HG03139 (cell line): Measurements from ENCODE around the gene GABARAP.

Experiments used
- ATAC-seq: cut with Tn5 transposase; IDR thresholded peaks from one replicate; pipeline ENCODE4 v1.9.1; 2021; ENCODE audit not compliant: unreplicated experiment

Gene GABARAP

DNA sequence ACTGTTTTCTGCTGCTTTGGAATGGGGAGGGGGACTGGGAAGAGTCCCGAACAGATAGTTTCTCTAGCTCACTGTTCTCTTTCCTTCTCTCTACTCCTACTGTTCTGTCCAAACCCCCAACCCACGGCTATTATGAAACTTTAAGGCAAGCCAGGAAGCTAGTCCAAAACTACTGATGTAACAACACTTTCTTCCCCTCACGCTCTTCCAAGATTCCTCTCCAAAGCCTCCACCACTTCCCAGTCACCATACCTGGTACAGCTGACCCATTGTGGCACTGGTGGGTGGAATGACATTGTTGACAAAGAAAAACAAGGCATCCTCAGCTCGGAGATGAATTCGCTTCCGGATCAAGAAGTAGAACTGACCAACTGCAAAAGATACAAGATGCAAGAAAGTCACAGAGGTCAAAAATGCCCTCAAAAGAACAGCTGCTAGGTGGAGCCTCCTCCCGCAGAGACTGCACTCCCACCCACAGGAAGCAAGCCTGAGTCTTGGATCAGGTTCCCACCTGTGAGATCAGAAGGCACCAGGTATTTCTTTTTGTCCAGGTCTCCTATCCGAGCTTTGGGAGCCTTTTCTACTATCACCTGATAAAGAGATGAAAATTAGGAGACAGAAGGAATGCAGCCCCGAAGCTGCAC, 1.0 kb downstream of the GABARAP start:
- no peak for ATAC-seq

DNA sequence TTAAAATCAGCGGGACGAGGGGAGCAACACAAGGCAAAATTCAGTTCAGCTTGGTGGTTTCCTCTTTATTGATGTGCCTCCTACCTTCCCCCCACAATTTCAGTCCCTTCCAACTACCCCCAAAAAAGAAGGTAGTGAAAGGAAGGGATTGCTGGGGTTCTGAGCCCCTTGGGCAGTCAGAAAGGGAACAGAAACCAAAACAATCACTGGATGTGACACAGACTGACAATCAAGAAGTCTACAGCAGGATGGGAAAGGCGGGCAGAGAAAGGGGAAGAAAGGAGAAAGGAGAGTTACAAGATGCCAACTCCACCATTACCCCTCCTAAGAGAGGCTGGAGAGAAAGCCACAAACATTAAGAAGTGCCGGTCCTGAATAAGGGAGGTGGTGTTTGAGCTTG, 1.9 kb downstream of the GABARAP start:
- no peak for ATAC-seq

DNA sequence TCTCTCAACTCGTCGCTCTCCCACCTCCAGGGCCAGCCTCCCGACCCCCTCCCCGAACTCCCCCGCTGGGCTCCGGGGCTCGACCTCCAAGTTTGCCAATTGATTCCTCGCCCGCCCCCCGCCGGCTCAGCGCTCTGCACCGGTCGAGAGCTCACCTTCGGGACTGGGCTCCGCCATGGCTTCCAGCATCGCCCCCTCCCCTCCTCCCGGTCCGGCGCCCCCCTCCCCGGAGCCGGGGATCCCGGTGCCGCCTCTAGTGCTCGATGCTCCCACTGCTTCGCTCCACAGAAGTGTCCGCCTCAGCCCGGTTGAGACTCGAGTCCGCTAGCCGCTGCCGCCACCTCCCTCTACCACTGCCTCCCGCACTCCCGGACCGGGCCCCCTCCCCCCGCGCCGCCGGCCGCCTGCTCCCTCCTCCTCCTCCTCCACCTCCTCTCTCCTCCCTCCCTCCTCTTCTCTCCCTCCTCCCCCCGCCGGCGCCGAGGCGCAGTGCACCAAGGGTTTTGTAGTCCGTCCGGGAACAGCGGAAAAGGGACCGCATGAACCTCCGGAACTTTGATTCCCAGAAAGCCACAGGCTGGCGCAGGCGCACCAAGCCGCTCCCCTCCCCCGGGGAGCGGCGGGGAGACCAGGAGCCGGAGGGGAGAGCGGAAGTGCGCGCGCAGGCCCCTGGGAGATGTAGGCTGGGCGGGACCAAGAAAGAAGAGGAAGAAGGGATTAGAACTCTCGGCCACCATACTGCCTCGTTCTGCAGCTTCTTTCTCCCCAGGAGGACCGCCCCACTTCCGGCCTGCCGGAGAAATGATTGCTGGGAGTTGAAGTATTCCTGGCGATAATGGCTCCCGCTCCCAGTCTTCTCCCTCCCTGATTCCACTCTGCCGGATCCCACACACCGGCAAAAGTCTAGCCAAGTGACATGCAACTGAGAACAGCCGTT, 2.9 kb downstream of the GABARAP start, which contains the start of gene PHF23:
PHF23 (minus strand) TSS at position 367 of the 937 bp plus-strand sequence; CDS start at position 189, 178 bp downstream.
- ATAC-seq = peak; percentile 46

DNA sequence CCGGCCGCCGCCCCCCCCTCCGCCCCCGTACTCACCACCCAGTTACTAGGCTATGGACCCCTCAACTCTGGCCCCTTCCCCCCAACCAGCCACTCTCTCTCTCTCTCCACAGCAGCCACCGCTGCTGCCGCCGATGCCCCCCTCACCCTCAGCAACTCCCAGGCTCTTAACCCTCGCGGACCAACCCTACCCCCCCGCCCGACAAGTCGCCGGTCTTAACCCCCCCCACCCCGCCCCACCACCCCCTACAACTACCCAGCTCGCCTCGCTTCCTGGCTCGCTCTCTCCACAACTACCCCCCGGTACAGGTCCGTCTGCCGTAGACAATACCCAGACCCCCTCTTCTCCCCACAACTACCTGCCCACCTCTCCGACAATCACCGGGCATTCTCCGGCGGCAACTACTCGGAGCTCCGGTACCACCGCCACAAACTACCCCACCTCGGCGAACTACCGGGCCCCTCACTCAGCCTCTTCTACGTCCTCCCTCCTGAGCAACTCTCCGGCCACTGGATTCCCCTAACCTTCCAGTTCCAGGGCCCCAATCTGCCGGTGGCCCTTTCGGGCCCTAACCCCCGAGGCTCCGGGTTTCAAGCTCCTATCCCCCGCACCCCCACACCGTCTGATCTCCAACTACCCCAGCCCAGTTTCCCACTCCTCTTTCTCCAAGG, 3.7 kb downstream of the GABARAP start:
- ATAC-seq = no peak

DNA sequence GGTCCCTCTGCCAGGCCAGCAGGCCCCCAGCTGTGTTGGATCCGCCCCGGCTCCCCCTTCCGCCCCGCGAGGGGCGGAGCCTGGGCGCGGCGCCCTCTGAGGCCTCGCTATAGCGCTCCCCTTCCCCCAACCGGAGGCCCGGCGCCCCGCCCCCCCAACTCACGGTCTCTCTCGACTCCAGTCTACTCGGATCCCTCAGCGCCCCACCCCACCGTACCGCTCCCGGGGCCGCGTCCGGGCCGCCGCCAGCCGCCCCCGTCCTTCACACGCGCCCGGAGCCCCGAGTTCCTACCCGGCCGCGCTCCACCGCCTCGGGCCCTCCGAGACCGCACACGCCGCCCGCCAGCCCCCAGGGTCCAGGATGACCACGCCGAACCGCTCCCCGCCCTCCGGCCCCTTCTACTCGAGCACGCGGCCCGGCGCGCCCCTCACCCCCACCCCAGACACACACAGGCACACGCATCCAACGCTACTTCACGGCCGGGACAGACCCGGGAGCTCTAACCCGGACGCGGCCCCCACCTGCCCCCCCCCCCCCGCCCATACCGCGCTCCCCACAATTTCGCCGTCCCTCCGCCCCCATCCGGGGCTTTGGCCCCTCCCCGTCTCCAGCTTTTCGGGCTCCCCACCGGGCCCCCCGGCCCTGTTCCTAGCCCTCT, 4.4 kb downstream of the GABARAP start:
- ATAC-seq = no peak

DNA sequence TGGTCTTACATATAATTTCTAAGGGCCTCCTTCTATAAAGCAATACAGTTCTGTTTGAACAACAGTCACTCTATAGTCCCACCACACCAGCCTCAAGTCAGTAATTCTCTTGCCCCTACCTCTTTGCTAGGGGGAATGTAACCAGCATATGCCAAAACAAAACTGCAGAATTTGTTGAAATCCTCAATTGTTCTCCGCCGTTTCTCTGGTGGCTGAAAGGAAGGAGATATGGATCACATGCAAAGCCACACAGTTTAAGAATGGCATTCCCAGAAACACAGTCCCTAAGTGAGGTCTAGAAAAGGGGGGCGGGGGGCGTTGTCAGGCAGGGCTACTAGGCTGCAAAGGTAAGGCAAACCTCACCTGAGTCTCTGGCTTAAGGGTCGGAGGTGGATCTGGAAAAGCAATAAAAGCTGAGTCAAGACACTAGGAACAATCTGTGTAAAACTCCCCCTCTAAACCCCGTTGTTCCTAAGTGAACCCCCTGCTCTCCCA, 4.9 kb downstream of the GABARAP start:
- no peak for ATAC-seq

DNA sequence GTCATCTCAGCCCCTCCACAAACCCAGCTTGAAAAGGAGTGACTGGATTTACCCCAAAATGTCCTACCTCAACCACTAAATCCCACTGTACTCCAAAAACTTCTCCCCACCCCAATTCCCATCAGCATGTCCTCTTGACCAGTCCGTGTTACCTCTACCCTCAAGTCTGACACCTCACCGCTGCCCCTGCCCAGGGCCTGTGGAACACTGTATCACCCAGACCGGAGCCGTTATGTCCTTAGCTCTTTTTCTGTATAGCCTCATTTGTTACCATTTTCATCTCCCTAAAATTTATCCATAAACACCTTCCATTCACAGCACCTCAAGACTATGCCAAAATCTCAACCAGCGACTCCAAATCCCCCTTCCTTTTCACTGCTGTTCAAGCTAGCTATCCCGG, 5.4 kb downstream of the GABARAP start:
- no peak for ATAC-seq

DNA sequence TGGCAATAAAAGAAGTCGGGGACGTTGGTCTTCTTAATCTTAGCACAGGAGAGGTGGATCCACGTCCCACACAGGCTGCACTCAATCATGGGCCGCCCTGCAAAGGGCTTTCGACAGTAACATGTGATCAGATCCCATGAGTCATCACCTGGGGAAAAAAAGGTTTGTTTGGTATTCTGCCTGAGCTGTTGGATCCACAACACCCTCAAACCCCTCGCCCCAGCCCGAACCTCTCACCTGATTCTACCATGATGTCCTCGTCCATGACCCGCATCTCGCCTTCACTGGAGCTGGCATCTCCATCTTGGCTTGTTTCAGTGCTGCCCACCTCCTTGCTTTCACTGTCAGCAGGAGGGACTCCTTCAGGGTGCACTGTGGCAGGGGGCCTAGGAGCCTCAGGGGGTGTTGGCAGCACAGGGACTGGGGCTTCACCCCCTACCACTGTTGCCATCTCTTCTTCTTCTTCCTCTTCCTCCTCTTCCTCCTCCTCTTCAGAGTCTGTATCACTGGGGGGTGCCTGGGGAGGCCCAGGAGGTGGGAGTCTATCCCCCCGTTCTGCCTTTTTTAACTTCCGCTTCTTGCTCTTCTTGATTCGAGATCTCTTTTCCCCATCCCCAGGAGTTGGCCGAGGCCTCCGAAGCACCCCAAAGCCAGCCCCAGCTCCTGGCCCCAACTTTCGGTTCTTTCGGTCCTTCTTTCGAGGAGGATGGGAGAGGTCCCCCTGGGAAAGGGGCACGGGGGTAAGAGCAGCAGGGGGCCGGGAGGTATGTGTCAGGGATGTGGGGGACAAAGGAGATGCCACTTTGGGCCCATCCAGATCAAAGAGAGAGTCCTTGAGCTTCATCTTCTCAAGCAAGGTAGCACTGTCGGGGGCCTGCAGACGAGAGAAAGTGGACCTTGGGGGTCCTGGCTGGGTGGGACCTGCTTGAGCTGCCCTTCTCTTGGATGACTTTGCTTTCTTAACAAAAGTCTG, 6.3 kb downstream of the GABARAP start:
- ATAC-seq = no peak

DNA sequence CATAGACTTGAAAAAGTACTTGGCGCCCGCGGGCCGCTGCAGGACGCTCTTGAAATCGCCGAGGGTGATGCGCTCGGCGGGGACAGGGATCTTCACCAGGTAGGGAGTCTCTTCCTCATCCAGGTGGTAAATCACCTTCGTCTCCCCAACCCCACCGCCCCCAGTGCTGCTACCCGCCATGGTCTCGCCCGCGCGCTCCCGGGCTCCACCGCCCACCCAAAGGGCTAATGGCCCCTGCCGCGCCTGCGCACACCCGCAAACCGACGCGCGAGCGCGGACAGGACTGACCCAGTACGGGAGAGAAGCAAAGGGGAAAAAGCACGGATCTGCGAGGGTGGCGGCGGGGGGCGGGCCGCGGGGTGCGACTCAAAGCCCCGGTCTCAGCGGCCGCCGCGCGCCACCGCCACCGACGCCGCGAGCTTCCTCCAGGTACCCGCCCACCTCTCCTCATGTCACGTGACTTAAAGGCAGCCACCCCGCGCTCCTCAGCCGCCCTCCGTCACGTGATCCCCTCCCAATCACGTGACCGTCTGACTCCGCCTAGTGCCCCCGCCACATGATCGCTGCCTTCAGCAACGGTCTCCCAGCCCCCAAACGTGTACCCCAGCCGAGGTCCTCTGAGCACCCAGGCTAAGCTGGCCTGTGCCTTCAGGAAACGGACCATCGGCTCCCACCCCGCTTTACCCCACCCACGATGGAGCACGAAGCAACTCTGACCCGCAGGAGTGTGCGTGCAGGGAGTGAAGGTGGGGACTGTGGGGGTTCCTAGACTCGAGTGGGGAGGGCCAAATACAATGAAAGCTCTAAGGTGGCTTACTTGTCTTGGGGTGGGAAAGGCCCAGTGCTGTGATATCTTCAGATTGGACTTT, 7.9 kb downstream of the GABARAP start, which contains the start of gene DVL2:
DVL2 (minus strand) TSS at position 435 of the 869 bp plus-strand sequence; CDS start at position 180, 255 bp downstream.
- ATAC-seq = peak; percentile 48

DNA sequence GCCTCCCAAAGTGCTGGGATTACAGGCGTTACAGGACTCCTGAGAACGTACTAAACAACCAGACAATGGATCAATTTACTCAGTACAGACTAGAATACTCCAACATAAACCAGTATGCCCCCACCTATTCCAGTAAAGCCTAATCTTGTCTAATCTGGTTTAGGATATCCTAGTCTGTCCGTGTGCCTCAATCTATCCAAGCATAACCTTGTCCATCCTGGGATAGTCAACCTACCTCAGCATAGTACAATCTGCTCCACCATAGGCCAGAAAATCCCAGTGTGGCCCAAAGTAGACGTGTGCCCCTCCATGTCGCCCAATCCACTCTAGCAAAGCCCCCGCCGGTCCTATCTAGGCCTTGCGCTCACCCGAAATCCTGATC, 8.6 kb downstream of the GABARAP start:
- no peak for ATAC-seq

DNA sequence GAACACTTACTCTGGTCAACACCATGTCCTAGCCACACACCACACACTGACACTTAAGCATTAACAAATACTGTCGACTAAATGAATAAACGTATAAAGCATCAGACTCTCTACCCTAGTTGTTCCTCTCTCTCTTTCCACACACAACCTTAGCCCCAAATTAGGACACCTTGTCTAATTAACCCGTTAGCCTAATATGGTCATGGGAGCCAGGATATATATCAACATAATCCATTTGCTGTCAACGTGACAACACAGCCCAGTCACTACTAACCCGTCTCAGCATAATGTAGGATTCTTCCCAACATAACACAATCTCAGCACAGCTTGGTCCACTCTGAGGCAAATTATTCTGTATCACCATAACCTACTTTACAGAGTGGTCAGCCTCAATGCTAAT, 10.1 kb downstream of the GABARAP start:
- no peak for ATAC-seq

DNA sequence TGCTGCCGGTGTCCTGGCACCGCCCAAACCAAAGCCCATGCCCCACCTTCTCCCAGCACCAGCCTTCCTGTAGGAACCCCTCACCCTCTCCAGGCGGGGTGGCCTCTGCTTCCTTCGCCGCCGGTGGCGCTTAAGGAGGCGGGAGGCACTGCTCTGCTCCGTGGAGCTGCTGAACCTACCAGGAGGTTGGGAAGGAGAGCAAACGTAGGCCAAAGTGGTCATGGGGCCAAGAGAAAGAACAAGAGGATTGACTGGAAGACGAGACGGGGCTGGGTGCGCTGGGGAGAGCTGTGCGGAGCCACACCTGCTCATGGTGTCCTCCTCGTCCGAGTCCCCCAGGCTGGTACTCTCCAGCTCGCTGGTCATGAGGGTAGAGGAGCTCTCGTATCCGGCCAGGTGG, 12.7 kb downstream of the GABARAP start:
- no peak for ATAC-seq

DNA sequence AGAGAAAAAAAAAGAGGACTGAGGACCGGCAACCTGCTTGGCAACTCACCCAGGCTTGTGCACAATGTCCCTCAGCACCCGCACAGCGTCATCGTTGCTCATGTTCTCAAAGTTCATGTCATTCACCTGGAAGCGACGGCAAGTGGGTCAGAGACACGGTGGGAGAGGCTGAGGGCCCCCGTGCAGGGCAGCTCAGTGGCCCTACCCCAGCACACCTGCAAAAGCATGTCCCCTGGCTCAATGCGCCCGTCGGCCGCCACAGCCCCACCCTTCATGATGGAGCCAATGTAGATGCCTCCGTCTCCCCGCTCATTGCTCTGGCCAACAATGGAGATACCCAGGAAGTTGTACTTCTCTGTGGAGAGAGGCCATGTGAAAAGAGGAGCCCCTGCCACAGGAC, 13.3 kb downstream of the GABARAP start:
- ATAC-seq = no peak

DNA sequence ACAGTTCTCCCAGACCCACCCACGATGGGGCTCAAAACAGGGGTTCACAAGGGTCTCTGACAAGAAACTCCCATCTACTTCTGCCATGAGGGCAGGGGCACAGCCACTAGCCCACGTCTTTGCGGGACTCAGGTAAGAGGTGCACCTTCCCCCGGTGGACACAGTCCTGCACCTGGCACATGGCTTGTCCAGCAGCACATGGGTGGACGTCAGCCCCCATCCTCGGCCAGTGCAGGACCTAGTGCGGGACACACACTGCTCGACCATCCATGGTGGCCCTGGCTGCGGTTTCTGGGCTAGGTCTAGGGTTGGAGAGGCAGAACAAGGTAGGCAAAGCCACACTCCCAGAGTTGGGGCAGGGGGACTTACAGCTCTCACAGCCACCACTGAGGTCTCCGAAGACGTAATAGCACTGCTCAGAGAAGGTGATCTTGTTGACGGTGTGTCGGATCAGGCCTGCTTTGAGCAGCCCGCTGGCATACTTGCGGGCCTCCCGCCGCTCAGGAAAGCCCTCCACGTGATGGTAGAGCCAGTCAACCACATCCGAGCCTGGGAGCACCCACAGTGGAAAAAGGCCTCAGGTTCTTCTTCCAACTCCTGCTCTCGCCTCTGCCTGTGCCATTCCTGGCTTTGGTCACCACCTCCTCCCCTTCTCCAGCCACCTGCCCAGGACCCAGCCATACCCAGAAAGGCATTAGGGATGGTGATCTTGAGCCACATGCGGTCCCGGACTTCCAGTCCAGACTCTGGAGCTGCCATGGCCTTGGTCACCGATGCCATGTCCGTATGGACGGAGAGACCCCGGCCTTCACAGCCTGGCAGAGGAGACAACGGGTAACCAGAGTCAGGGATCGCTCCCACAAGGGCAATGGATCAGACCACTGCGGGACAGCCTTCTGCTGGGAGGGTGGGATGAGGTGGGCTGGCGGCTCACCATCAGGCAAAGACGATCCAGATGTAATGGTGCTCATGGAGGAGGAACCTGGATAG, 15.2 kb downstream of the GABARAP start:
- no peak for ATAC-seq

DNA sequence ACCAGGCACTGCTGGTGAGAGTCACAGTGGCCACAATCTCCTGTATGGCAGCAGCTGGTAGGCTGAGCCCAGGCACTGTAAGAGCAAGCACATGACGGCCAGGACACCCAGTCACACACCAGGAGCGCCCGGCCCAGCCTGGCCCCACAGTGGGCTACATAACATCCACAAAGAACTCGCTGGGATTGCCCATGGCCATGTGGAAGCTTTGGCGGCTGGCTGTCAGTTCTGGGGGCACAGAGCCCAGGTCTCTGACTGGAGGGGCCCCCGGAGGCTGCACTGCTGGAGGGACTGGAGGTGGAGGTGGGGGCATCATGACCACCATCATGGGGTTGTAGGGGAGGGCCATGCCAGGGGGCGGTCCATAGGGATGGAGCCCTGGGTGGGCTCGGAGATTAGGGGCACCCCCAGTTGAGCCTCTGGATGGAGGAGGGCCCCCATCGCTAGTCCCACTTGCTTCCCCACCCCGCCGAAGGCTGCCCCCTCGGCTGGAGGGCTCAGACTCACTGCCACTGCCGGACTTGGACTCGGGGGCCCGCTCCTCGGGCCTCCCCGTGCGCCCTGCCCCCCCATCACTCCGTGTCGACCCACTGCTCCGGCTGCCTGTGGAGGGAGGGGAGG, 16.4 kb downstream of the GABARAP start:
- ATAC-seq = no peak

DNA sequence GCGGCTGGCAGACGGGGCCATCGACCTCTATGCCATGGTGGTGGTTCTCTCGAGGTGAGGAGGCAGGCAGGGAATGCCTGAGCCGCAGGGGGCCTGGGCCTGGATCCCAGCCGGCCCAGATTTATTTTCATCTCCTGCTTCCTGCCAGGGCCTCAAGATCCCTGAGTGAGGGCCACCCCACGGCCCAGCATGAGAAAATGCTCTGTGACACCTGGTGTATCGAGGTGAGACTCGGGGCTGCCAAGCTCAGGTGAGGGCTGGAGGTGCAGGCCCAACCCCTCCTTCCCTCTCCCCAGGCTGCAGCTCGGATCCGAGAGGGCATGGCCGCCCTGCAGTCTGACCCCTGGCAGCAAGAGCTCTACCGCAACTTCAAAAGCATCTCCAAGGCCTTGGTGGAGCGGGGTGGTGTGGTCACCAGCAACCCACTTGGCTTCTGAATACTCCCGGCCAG, 17.6 kb downstream of the GABARAP start:
- no peak for ATAC-seq

DNA sequence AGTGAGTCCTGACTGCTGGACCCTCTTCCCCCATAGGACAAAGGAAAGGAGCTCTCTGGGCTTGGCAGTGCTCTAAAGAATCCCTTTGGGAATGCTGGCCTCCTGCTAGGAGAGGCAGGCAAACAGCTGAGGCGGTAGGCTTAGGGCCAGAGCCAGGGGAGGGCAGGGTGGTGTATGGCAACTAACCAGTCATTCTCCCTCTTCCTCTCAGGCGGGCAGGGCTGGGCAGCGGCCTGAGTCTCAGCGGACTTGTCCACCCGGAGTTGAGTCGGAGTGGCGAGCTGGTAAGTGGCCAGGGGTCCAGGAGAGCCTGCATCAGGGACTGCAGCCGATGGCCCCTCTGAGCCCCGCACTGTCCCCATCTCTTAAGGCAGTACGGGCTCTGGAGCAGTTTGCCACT, 18.1 kb downstream of the GABARAP start:
- no peak for ATAC-seq
